Measurements from ENCODE around the gene BMP5. TPM values are rescaled to one million over a fixed set of nuclear protein-coding genes. Genes with fewer than 3 reads are reported as not detected.

The BMP5 gene
- polyA plus RNA-seq, 1 donor (not counting 4 experiments of a cell fraction or from before 2014, with no cell fraction given) = not detected

DNA sequence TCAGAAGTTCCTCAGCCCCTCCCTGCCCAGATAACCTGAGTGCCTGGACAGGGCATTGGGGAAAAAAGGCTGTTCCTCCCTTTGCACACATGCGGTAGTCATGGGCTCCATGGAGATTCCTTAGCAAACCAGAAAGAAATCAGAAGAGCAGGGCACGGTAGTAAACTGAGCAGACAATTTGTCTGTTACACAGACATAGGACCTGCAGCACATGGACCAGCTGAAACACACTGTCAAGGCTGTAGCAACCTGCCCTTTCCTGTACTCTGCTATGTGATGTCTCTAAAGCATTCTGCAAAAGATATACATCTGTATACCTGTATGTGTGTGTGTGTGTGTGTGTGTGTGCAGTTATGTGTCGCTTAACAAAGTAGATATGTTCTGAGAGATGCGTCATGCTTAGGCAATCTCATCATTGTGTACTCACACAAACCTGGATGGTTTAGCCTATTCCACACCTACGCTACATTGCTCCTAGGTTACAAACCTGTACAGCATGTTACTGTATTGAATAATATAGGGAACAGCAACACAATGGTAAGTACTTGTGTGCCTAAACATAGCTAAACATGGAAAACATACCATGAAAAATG lies 44.4 kb upstream of the BMP5 start:
- no peaks in the 10 kb centered on the region for H3K79me2 ChIP-seq (ENCODE audit: control insufficient read depth, insufficient read depth, low read length)
- no peak overlapping the region for H3K4me2 ChIP-seq (ENCODE audit: control insufficient read depth, extremely low read depth, insufficient read depth, low read depth, low read length)
- peaks cover 15% of the 10 kb centered on the region for H3K4me1 ChIP-seq (ENCODE audit: control insufficient read depth, extremely low read depth, insufficient read depth, low read length)
- H2AFZ ChIP-seq (ENCODE audit: control insufficient read depth, low read length) = no peak overlapping the region
- no peak overlapping the region for H3K27ac ChIP-seq (ENCODE audit: control insufficient read depth, insufficient read depth, low read length)
- dilution Hi-C loops (cut with MboI; ENCODE audit: extremely low pct_ligation_motif_present, low sequenced_read_pairs) = no loop called here
- peak; percentile 32 for FAIRE-seq
- H3K9me1 ChIP-seq (ENCODE audit: control insufficient read depth, extremely low read depth, insufficient read depth, low read length) = no peaks in the 10 kb centered on the region
- H3K9ac ChIP-seq (ENCODE audit: control insufficient read depth, extremely low read depth, insufficient read depth, low read length) = no peak overlapping the region
- no peaks in the 10 kb centered on the region for H3K9me3 ChIP-seq (ENCODE audit: control insufficient read depth, low read depth, low read length)
- no peak overlapping the region for H3K4me3 ChIP-seq (ENCODE audit: control insufficient read depth in 2 of 3, extremely low read depth in 1 of 3, insufficient read depth in 2 of 3, low read depth in 1 of 3, low read length in 3 of 3)
- no peaks in the 10 kb centered on the region for H3K36me3 ChIP-seq (ENCODE audit: control insufficient read depth in 2 of 2, extremely low read depth in 1 of 2, insufficient read depth in 2 of 2, low read length in 2 of 2)
- no peak for DNase-seq (ENCODE audit: low read depth, low spot score)
- H4K20me1 ChIP-seq (ENCODE audit: control insufficient read depth, extremely low read depth, insufficient read depth, low read length) = no peaks in the 10 kb centered on the region
- TF ChIP-seq EZH2 (IDR thresholded peaks at IDR 0.05; ENCODE audit: low read length) (no peak), CTCF (optimal IDR thresholded peaks at IDR 0.05 in 1 of 3, IDR thresholded peaks at IDR 0.05 in 1 of 3, conservative IDR thresholded peaks at IDR 0.05 in 1 of 3; ENCODE audit: extremely low read depth in 1 of 3, insufficient read depth in 2 of 3, low read length in 3 of 3) (no peak)
- H3K27me3 ChIP-seq (ENCODE audit: control insufficient read depth, extremely low read depth, insufficient read depth, low read length) = no peaks in the 10 kb centered on the region

DNA sequence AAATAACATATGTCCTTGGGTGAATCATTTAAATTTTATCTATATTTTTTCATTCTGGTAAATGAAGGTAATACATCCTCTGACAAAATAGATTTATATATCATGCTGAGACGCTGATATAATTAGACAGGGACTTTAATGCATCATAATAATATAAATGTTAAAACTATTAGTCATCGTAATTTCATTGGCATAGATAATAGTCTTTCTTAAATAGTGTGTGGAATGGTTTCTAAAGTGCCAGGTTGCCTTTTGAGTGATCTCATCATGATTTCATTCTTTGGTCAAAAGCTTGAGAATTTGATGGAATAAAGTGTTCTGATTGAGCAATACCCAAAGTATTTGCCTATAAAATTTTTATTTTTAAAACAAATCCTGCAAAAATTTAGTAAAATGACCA lies 43.2 kb upstream of the BMP5 start:
- no peak for FAIRE-seq
- dilution Hi-C loops (cut with MboI; ENCODE audit: extremely low pct_ligation_motif_present, low sequenced_read_pairs) = no loop called here
- Histone ChIP-seq H3K4me3 (ENCODE audit: control insufficient read depth in 2 of 3, extremely low read depth in 1 of 3, insufficient read depth in 2 of 3, low read depth in 1 of 3, low read length in 3 of 3) (no peak overlapping the region), H3K9ac (ENCODE audit: control insufficient read depth, extremely low read depth, insufficient read depth, low read length) (no peak overlapping the region), H3K4me1 (ENCODE audit: control insufficient read depth, extremely low read depth, insufficient read depth, low read length) (peaks cover 15% of the 10 kb centered on the region), H3K4me2 (ENCODE audit: control insufficient read depth, extremely low read depth, insufficient read depth, low read depth, low read length) (peak overlapping the region; percentile 25), H4K20me1 (ENCODE audit: control insufficient read depth, extremely low read depth, insufficient read depth, low read length) (no peaks in the 10 kb centered on the region), H3K9me3 (ENCODE audit: control insufficient read depth, low read depth, low read length) (no peaks in the 10 kb centered on the region), H2AFZ (ENCODE audit: control insufficient read depth, low read length) (no peak overlapping the region), H3K79me2 (ENCODE audit: control insufficient read depth, insufficient read depth, low read length) (no peaks in the 10 kb centered on the region), H3K36me3 (ENCODE audit: control insufficient read depth in 2 of 2, extremely low read depth in 1 of 2, insufficient read depth in 2 of 2, low read length in 2 of 2) (no peaks in the 10 kb centered on the region), H3K27ac (ENCODE audit: control insufficient read depth, insufficient read depth, low read length) (no peak overlapping the region), H3K27me3 (ENCODE audit: control insufficient read depth, extremely low read depth, insufficient read depth, low read length) (no peaks in the 10 kb centered on the region), H3K9me1 (ENCODE audit: control insufficient read depth, extremely low read depth, insufficient read depth, low read length) (no peaks in the 10 kb centered on the region)
- no peak for DNase-seq (ENCODE audit: low read depth, low spot score)
- TF ChIP-seq EZH2 (IDR thresholded peaks at IDR 0.05; ENCODE audit: low read length) (no peak), CTCF (optimal IDR thresholded peaks at IDR 0.05 in 1 of 3, IDR thresholded peaks at IDR 0.05 in 1 of 3, conservative IDR thresholded peaks at IDR 0.05 in 1 of 3; ENCODE audit: extremely low read depth in 1 of 3, insufficient read depth in 2 of 3, low read length in 3 of 3) (no peak)

Data from keratinocyte (primary cell).